PFSK-1 (cell line): ENCODE measurements around the gene TMEM52.

Source experiments
- POLR2AphosphoS5 ChIP-seq: IDR thresholded peaks from 2 replicates; pipeline ENCODE4 v1.6.1; 2012; ENCODE audit warnings: low read depth, mild to moderate bottlenecking, control low read depth, low read length, moderate library complexity
- REST ChIP-seq, 2 experiments: IDR thresholded peaks; 2 replicates each; pipeline versions ENCODE4 v1.6.1 to v1.8.0; 2011 to 2012; ENCODE audit warnings: low read depth in 2 of 2, low read length in 2 of 2, control low read depth in 1 of 2, inconsistent platforms in 1 of 2, mild to moderate bottlenecking in 1 of 2, moderate library complexity in 1 of 2; ENCODE audit not compliant: insufficient read depth in 1 of 2
- SIN3A ChIP-seq: IDR thresholded peaks from 2 replicates; pipeline ENCODE4 v1.6.1; 2012; ENCODE audit warnings: mild to moderate bottlenecking, low read length, moderate library complexity, borderline replicate concordance; ENCODE audit not compliant: insufficient read depth
- TAF1 ChIP-seq: IDR thresholded peaks from 2 replicates; pipeline ENCODE4 v1.6.1; 2012; ENCODE audit warnings: low read length, control low read depth, borderline replicate concordance; ENCODE audit not compliant: insufficient read depth

- TF ChIP-seq POLR2AphosphoS5 (no peak), SIN3A (no peak), REST (IDR thresholded peaks at IDR 0.05; ENCODE audit: insufficient read depth in 1 of 2, low read depth in 2 of 2, low read length in 2 of 2) (no peak), TAF1 (no peak)
Measured at GRCh38 chr1:1921901-1922701, 3.0 kb upstream of the TMEM52 start.
